Keratinocyte (primary cell): ENCODE measurements around the gene ATAD2B.

Source experiments
- EZH2 ChIP-seq: IDR thresholded peaks from one replicate; pipeline ENCODE4 v1.6.1; 2012; ENCODE audit warnings: inconsistent platforms, mild to moderate bottlenecking, low read length, moderate library complexity
- TF ChIP-seq, protein P1 (sequence below), 3 experiments: IDR thresholded peaks in 1 of 3; conservative IDR thresholded peaks in 1 of 3; optimal IDR thresholded peaks in 1 of 3; 2 replicates in 2 of 3; 3 replicates in 1 of 3; pipeline versions ENCODE3 to v1.5.1; 2011; ENCODE audit warnings: low read length in 3 of 3, mild to moderate bottlenecking in 3 of 3, moderate library complexity in 2 of 3, control low read depth in 1 of 3, inconsistent platforms in 1 of 3; ENCODE audit not compliant: insufficient read depth in 2 of 3; ENCODE audit errors: extremely low read depth in 1 of 3

GRCh38 chr2:23903034-23903433, 23.9 kb downstream of the ATAD2B start:
- TF ChIP-seq, protein P1, sequence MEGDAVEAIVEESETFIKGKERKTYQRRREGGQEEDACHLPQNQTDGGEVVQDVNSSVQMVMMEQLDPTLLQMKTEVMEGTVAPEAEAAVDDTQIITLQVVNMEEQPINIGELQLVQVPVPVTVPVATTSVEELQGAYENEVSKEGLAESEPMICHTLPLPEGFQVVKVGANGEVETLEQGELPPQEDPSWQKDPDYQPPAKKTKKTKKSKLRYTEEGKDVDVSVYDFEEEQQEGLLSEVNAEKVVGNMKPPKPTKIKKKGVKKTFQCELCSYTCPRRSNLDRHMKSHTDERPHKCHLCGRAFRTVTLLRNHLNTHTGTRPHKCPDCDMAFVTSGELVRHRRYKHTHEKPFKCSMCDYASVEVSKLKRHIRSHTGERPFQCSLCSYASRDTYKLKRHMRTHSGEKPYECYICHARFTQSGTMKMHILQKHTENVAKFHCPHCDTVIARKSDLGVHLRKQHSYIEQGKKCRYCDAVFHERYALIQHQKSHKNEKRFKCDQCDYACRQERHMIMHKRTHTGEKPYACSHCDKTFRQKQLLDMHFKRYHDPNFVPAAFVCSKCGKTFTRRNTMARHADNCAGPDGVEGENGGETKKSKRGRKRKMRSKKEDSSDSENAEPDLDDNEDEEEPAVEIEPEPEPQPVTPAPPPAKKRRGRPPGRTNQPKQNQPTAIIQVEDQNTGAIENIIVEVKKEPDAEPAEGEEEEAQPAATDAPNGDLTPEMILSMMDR (optimal IDR thresholded peaks at IDR 0.05 in 1 of 3, IDR thresholded peaks at IDR 0.05 in 1 of 3, conservative IDR thresholded peaks at IDR 0.05 in 1 of 3; ENCODE audit: extremely low read depth in 1 of 3, insufficient read depth in 2 of 3, low read length in 3 of 3) = no peak
- no peak for TF ChIP-seq EZH2
